ENCODE results near the gene LRRC55. TPM values are rescaled to one million over a fixed set of nuclear protein-coding genes. Genes with fewer than 3 reads are reported as not detected.

The LRRC55 gene
- total and polyA plus RNA-seq, 2 experiments from 2014 or later: 0.15 to 1.5 TPM

DNA sequence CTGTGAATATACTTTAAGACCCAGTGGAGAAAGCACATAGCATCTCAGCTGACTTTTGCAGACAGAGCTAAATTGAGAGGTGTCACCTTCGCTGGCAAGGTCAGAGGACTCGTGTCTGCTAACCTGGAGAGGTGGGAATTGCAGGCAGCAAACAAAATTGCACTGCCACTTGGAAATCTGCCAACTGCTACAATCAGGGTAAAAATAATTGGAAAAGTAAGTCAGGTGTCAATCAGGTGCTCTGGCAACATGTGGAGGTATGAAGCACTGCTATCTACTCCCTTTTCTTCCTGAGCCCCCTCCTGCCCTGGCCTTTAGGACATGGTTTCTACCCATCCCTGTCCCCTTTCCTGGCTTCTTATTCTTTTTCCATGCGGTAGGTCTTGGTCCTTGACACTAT is 24.1 kb upstream of the LRRC55 start (continued):
- TF ChIP-seq, protein P1, sequence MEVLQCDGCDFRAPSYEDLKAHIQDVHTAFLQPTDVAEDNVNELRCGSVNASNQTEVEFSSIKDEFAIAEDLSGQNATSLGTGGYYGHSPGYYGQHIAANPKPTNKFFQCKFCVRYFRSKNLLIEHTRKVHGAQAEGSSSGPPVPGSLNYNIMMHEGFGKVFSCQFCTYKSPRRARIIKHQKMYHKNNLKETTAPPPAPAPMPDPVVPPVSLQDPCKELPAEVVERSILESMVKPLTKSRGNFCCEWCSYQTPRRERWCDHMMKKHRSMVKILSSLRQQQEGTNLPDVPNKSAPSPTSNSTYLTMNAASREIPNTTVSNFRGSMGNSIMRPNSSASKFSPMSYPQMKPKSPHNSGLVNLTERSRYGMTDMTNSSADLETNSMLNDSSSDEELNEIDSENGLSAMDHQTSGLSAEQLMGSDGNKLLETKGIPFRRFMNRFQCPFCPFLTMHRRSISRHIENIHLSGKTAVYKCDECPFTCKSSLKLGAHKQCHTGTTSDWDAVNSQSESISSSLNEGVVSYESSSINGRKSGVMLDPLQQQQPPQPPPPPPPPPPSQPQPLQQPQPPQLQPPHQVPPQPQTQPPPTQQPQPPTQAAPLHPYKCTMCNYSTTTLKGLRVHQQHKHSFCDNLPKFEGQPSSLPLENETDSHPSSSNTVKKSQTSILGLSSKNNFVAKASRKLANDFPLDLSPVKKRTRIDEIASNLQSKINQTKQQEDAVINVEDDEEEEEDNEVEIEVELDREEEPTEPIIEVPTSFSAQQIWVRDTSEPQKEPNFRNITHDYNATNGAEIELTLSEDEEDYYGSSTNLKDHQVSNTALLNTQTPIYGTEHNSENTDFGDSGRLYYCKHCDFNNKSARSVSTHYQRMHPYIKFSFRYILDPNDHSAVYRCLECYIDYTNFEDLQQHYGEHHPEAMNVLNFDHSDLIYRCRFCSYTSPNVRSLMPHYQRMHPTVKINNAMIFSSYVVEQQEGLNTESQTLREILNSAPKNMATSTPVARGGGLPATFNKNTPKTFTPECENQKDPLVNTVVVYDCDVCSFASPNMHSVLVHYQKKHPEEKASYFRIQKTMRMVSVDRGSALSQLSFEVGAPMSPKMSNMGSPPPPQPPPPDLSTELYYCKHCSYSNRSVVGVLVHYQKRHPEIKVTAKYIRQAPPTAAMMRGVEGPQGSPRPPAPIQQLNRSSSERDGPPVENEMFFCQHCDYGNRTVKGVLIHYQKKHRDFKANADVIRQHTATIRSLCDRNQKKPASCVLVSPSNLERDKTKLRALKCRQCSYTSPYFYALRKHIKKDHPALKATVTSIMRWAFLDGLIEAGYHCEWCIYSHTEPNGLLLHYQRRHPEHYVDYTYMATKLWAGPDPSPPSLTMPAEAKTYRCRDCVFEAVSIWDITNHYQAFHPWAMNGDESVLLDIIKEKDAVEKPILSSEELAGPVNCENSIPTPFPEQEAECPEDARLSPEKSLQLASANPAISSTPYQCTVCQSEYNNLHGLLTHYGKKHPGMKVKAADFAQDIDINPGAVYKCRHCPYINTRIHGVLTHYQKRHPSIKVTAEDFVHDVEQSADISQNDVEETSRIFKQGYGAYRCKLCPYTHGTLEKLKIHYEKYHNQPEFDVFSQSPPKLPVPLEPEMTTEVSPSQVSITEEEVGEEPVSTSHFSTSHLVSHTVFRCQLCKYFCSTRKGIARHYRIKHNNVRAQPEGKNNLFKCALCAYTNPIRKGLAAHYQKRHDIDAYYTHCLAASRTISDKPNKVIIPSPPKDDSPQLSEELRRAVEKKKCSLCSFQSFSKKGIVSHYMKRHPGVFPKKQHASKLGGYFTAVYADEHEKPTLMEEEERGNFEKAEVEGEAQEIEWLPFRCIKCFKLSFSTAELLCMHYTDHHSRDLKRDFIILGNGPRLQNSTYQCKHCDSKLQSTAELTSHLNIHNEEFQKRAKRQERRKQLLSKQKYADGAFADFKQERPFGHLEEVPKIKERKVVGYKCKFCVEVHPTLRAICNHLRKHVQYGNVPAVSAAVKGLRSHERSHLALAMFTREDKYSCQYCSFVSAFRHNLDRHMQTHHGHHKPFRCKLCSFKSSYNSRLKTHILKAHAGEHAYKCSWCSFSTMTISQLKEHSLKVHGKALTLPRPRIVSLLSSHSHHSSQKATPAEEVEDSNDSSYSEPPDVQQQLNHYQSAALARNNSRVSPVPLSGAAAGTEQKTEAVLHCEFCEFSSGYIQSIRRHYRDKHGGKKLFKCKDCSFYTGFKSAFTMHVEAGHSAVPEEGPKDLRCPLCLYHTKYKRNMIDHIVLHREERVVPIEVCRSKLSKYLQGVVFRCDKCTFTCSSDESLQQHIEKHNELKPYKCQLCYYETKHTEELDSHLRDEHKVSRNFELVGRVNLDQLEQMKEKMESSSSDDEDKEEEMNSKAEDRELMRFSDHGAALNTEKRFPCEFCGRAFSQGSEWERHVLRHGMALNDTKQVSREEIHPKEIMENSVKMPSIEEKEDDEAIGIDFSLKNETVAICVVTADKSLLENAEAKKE (CRISPR knock-in tag; IDR thresholded peaks at IDR 0.05): no peak
- TF ChIP-seq STAT1 (IDR thresholded peaks at IDR 0.05; ENCODE audit: unreplicated experiment) (no peak), JUNB (IDR thresholded peaks at IDR 0.05; ENCODE audit: unreplicated experiment) (no peak), EZH2 (IDR thresholded peaks at IDR 0.05; ENCODE audit: low read depth, unreplicated experiment) (no peak), CREB1 (CRISPR knock-in tag; IDR thresholded peaks at IDR 0.05; ENCODE audit: low read depth) (no peak), ZNF331 (CRISPR knock-in tag; IDR thresholded peaks at IDR 0.05; ENCODE audit: low read depth) (no peak), ZNF114 (CRISPR knock-in tag; IDR thresholded peaks at IDR 0.05) (no peak), NANOG (IDR thresholded peaks at IDR 0.05; ENCODE audit: borderline replicate concordance) (no peak)
- TF ChIP-seq, protein P2, sequence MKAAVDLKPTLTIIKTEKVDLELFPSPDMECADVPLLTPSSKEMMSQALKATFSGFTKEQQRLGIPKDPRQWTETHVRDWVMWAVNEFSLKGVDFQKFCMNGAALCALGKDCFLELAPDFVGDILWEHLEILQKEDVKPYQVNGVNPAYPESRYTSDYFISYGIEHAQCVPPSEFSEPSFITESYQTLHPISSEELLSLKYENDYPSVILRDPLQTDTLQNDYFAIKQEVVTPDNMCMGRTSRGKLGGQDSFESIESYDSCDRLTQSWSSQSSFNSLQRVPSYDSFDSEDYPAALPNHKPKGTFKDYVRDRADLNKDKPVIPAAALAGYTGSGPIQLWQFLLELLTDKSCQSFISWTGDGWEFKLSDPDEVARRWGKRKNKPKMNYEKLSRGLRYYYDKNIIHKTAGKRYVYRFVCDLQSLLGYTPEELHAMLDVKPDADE (IDR thresholded peaks at IDR 0.05): no peak
- TF ChIP-seq, protein P3, sequence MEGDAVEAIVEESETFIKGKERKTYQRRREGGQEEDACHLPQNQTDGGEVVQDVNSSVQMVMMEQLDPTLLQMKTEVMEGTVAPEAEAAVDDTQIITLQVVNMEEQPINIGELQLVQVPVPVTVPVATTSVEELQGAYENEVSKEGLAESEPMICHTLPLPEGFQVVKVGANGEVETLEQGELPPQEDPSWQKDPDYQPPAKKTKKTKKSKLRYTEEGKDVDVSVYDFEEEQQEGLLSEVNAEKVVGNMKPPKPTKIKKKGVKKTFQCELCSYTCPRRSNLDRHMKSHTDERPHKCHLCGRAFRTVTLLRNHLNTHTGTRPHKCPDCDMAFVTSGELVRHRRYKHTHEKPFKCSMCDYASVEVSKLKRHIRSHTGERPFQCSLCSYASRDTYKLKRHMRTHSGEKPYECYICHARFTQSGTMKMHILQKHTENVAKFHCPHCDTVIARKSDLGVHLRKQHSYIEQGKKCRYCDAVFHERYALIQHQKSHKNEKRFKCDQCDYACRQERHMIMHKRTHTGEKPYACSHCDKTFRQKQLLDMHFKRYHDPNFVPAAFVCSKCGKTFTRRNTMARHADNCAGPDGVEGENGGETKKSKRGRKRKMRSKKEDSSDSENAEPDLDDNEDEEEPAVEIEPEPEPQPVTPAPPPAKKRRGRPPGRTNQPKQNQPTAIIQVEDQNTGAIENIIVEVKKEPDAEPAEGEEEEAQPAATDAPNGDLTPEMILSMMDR (conservative IDR thresholded peaks at IDR 0.05; ENCODE audit: low read depth in 2 of 2): no peak
